Measurements from ENCODE around the gene TGFA.

DNA sequence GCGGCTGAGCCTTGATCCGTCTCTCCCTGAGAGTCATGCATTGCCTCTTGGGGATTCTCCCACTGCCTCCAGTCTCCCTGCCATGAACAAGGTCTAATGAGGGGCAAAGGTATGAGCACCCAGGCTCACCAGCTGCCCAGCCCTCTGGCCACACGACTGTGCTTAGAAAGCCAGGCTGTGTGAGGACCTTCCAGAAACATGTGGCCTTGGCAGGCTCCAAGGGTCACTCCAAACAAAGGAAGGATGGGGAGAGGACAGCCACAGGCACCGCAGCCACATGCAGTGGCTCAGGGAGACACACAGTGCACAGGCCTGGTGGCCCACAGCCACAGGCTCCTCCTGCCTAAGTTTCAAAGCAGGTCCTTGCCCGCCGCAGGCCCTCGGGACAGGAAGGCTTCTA is 35.8 kb downstream of the TGFA start:
- TF ChIP-seq, protein P1, sequence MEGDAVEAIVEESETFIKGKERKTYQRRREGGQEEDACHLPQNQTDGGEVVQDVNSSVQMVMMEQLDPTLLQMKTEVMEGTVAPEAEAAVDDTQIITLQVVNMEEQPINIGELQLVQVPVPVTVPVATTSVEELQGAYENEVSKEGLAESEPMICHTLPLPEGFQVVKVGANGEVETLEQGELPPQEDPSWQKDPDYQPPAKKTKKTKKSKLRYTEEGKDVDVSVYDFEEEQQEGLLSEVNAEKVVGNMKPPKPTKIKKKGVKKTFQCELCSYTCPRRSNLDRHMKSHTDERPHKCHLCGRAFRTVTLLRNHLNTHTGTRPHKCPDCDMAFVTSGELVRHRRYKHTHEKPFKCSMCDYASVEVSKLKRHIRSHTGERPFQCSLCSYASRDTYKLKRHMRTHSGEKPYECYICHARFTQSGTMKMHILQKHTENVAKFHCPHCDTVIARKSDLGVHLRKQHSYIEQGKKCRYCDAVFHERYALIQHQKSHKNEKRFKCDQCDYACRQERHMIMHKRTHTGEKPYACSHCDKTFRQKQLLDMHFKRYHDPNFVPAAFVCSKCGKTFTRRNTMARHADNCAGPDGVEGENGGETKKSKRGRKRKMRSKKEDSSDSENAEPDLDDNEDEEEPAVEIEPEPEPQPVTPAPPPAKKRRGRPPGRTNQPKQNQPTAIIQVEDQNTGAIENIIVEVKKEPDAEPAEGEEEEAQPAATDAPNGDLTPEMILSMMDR (conservative IDR thresholded peaks at IDR 0.05; ENCODE audit: low read length): no peak
- no peak for TF ChIP-seq EZH2phosphoT487 (IDR thresholded peaks at IDR 0.05; ENCODE audit: borderline replicate concordance)
